ENCODE results near the gene CHI3L1. TPM values are rescaled to one million over a fixed set of nuclear protein-coding genes. Genes with fewer than 3 reads are reported as not detected.

Gene CHI3L1
- total RNA-seq, 1 experiment from 2014 or later, result 5.7 TPM

- peak; percentile 74 for DNase-seq (ENCODE audit: low read depth)
Measured at GRCh38 chr1:203135636-203136305, 50.7 kb downstream of the CHI3L1 start.

- DNase-seq (ENCODE audit: low read depth), result peak; percentile 57
Measured at GRCh38 chr1:203133970-203134725, 52.4 kb downstream of the CHI3L1 start.

GRCh38 chr1:203131548-203132200 lies 54.8 kb downstream of the CHI3L1 start:
- no peak for DNase-seq (ENCODE audit: low read depth)

GRCh38 chr1:203130358-203130985 lies 56.0 kb downstream of the CHI3L1 start:
- DNase-seq (ENCODE audit: low read depth), result no peak

GRCh38 chr1:203129501-203130231 lies 56.8 kb downstream of the CHI3L1 start:
- no peak for DNase-seq (ENCODE audit: low read depth)

Other genes with a start within 250 kb of the CHI3L1 start
- gene ADIPOR1, start 228.4 kb downstream of the CHI3L1 start, total RNA-seq (2014; rRNA removed; shearing (Covaris generic)), result 90.5 and 116 TPM in 2 replicates
- 23.1 and 23.5 TPM in 2 replicates for gene CYB5R1, start 219.4 kb downstream of the CHI3L1 start, total RNA-seq (2014; rRNA removed; shearing (Covaris generic))
- 64.0 and 75.3 TPM in 2 replicates for gene TMEM183A, start 179.3 kb downstream of the CHI3L1 start, total RNA-seq (2014; rRNA removed; shearing (Covaris generic))
- gene PPFIA4, start 160.2 kb downstream of the CHI3L1 start, total RNA-seq (2014; rRNA removed; shearing (Covaris generic)), result 1.3 and 2.4 TPM in 2 replicates
- gene MYOG, start 100.7 kb downstream of the CHI3L1 start, total RNA-seq (2014; rRNA removed; shearing (Covaris generic)), result not detected in 2 replicates
- 3.8 and 6.2 TPM in 2 replicates for gene ADORA1, start 59.0 kb downstream of the CHI3L1 start, total RNA-seq (2014; rRNA removed; shearing (Covaris generic))
- not detected in 2 replicates for gene MYBPH, start 10.9 kb downstream of the CHI3L1 start, total RNA-seq (2014; rRNA removed; shearing (Covaris generic))
- not detected in 2 replicates for gene CHIT1, start 43.0 kb upstream of the CHI3L1 start, total RNA-seq (2014; rRNA removed; shearing (Covaris generic))
- 10.9 and 11.8 TPM in 2 replicates for gene BTG2, start 118.8 kb upstream of the CHI3L1 start, total RNA-seq (2014; rRNA removed; shearing (Covaris generic))
- 0.20 TPM in 1 of 2 replicates, not detected in the other for gene FMOD, start 164.4 kb upstream of the CHI3L1 start, total RNA-seq (2014; rRNA removed; shearing (Covaris generic))

All from HT1080 (cell line).